K562 (cell line): Measurements from ENCODE around the gene IDH2. TPM values are rescaled to one million over a fixed set of nuclear protein-coding genes. Genes with fewer than 3 reads are reported as not detected.

Experiments
- ATAC-seq: fragments of 200-7000 bp; cut with Tn5 transposase; 3 replicates; pipeline ENCODE4 v1.9.1; 2020; ENCODE audit warnings: moderate library complexity
- BruUV-seq: library from RNA; stranded (reverse); fragments of 400-500 nt; replicated peaks from 2 replicates; lab custom pipeline; 2021; lab: Mats Ljungman, UMichigan
- CTCF ChIA-PET: fragments of 300-600 bp; formaldehyde crosslinking; extraction: SDS; loops from one replicate; lab custom pipeline; 2021; ENCODE audit warnings: low intra/inter-chr PET ratio; lab: Yijun Ruan, JAX
- POLR2A ChIA-PET: fragments of 300-600, 350-650 bp; sonication (Branson Sonifier 250); formaldehyde crosslinking; extraction: SDS; loops from one replicate; lab custom pipeline; 2021; ENCODE audit warnings: antibody characterized with exemption, inconsistent platforms; lab: Yijun Ruan, JAX
- DNase-seq, 4 experiments: peaks; one replicate each; pipeline versions ENCODE4 v3.0.0 to v3.0.0-alpha.2; 2011 to 2018; ENCODE audit warnings: low spot score in 3 of 4, mixed read lengths in 3 of 4; ENCODE audit errors: extremely low read depth in 1 of 4
- FAIRE-seq: peaks from 2 replicates; lab custom pipeline; 2011; peaks lifted over from hg19 to GRCh38; lab: Jason Lieb, UNC
- H2AFZ ChIP-seq: 2 replicates; pipeline ENCODE4 v1.6.0; 2011; ENCODE audit warnings: low read depth, low read length, control low read depth, inconsistent platforms
- H3K27ac ChIP-seq: fragments of 200-600 bp; 3 replicates; pipeline ENCODE4 v1.8.0; 2011; ENCODE audit warnings: low read depth, mild to moderate bottlenecking, control low read depth, inconsistent platforms, low read length, moderate library complexity, mixed read lengths; ENCODE audit errors: extremely low read depth
- H3K27me3 ChIP-seq, 2 experiments: fragments of 300-600 bp in 1 of 2; 2 replicates in 1 of 2; 3 replicates in 1 of 2; pipeline versions ENCODE4 v1.6.0 to v1.8.0; 2011; ENCODE audit warnings: inconsistent platforms in 2 of 2, low read length in 2 of 2, mild to moderate bottlenecking in 1 of 2, mixed read lengths in 1 of 2, moderate library complexity in 1 of 2; ENCODE audit not compliant: control insufficient read depth in 2 of 2, insufficient read depth in 2 of 2
- H3K36me3 ChIP-seq: fragments of 300-600 bp; 3 replicates; pipeline ENCODE4 v1.8.0; 2011; ENCODE audit warnings: mild to moderate bottlenecking, low read length, inconsistent platforms; ENCODE audit not compliant: control insufficient read depth, insufficient read depth
- H3K4me1 ChIP-seq, 2 experiments: fragments of 200-600 bp in 1 of 2; replicated peaks in 1 of 2; 2 replicates in 1 of 2; 3 replicates in 1 of 2; pipeline versions ENCODE4 v1.5.1 to v1.8.0; 2011; ENCODE audit warnings: inconsistent platforms in 2 of 2, low read length in 2 of 2, mild to moderate bottlenecking in 1 of 2, mixed read lengths in 1 of 2, moderate library complexity in 1 of 2; ENCODE audit not compliant: control insufficient read depth in 2 of 2, insufficient read depth in 2 of 2
- H3K4me2 ChIP-seq: 2 replicates; pipeline ENCODE4 v1.6.1; 2011; ENCODE audit warnings: low read length, control low read depth, inconsistent platforms, mixed read lengths; ENCODE audit not compliant: insufficient read depth
- H3K4me3 ChIP-seq: fragments of 200-600 bp; sonication (generic), shearing (Covaris generic); 2 replicates; pipeline ENCODE4 v1.5.1; 2016; ENCODE audit warnings: control low read depth, inconsistent platforms
- H3K79me2 ChIP-seq: fragments of 200-600 bp; 3 replicates; pipeline ENCODE4 v1.8.0; 2011; ENCODE audit warnings: low read length, inconsistent platforms; ENCODE audit not compliant: control insufficient read depth, insufficient read depth
- H3K9ac ChIP-seq, 2 experiments: 2 replicates each; pipeline versions ENCODE4 v1.6.0 to v1.6.1; 2011; ENCODE audit warnings: low read depth in 2 of 2, low read length in 2 of 2, control low read depth in 1 of 2, inconsistent platforms in 1 of 2, mild to moderate bottlenecking in 1 of 2, mixed read lengths in 1 of 2; ENCODE audit not compliant: insufficient read depth in 1 of 2
- H3K9me1 ChIP-seq: one replicate; pipeline ENCODE4 v1.6.0; 2011; ENCODE audit warnings: inconsistent platforms, mild to moderate bottlenecking, low read length, moderate library complexity; ENCODE audit not compliant: control insufficient read depth, insufficient read depth
- H3K9me3 ChIP-seq: replicated peaks from 2 replicates; pipeline ENCODE4 v1.5.1; 2011; ENCODE audit warnings: low read depth, low read length, inconsistent platforms; ENCODE audit not compliant: control insufficient read depth, insufficient read depth
- H4K20me1 ChIP-seq: replicated peaks from 2 replicates; pipeline ENCODE4 v1.6.1; 2011; ENCODE audit warnings: low read length, inconsistent platforms, mixed read lengths; ENCODE audit not compliant: control insufficient read depth, insufficient read depth
- CBFB ChIP-seq: sonication (generic); formaldehyde crosslinking; IDR thresholded peaks from 2 replicates; pipeline ENCODE4 v1.4.0; 2020; ENCODE audit warnings: mild to moderate bottlenecking, missing genetic modification reagents
- CBX1 ChIP-seq: sonication (generic); IDR thresholded peaks from 2 replicates; pipeline ENCODE4 v1.6.1; 2016; ENCODE audit warnings: antibody characterized with exemption, low read depth, mild to moderate bottlenecking
- ERF ChIP-seq: fragments of 450-650 bp; formaldehyde crosslinking; IDR thresholded peaks from 2 replicates; pipeline ENCODE4 v1.4.0; 2020; ENCODE audit warnings: mild to moderate bottlenecking, mixed read lengths
- FOXK1 ChIP-seq: sonication (generic); formaldehyde crosslinking; IDR thresholded peaks from 2 replicates; pipeline ENCODE4 v1.8.0; 2022; ENCODE audit warnings: missing genetic modification reagents, mild to moderate bottlenecking, borderline replicate concordance
- HDAC6 ChIP-seq: IDR thresholded peaks from 2 replicates; pipeline ENCODE4 v1.6.1; 2012; ENCODE audit warnings: low read depth, mild to moderate bottlenecking, control low read depth, inconsistent platforms, low read length, moderate library complexity
- L3MBTL2 ChIP-seq: fragments of 450-650 bp; IDR thresholded peaks from 2 replicates; pipeline ENCODE4 v1.6.1; 2016; ENCODE audit warnings: mild to moderate bottlenecking, moderate library complexity
- LEF1 ChIP-seq: fragments of 450-650 bp; IDR thresholded peaks from 2 replicates; pipeline ENCODE4 v1.6.1; 2016; ENCODE audit warnings: mild to moderate bottlenecking
- MAZ ChIP-seq, 2 experiments: fragments of 450-650 bp in 1 of 2; sonication (generic) in 1 of 2; formaldehyde crosslinking; IDR thresholded peaks in 1 of 2; conservative IDR thresholded peaks in 1 of 2; 2 replicates each; pipeline versions ENCODE4 v1.4.0 to v1.5.0; 2020; ENCODE audit warnings: mild to moderate bottlenecking in 1 of 2, missing genetic modification reagents in 1 of 2
- MITF ChIP-seq: IDR thresholded peaks from 2 replicates; pipeline ENCODE4 v1.6.1; 2014; ENCODE audit warnings: antibody characterized with exemption
- MNT ChIP-seq, 2 experiments: fragments of 450-650 bp; conservative IDR thresholded peaks; 2 replicates each; pipeline ENCODE4 v1.6.1; 2017; ENCODE audit warnings: mild to moderate bottlenecking in 2 of 2, moderate library complexity in 2 of 2
- NFIC ChIP-seq: fragments of 450-650 bp; IDR thresholded peaks from 2 replicates; pipeline ENCODE4 v1.6.1; 2017; ENCODE audit warnings: mild to moderate bottlenecking, inconsistent platforms
- NRF1 ChIP-seq, 2 experiments: fragments of 450-650 bp; IDR thresholded peaks in 1 of 2; conservative IDR thresholded peaks in 1 of 2; 2 replicates each; pipeline ENCODE4 v1.6.1; 2014; ENCODE audit warnings: mild to moderate bottlenecking in 2 of 2
- POU5F1 ChIP-seq: fragments of 150-350 bp; IDR thresholded peaks from 2 replicates; pipeline ENCODE4 v1.6.1; 2014; ENCODE audit warnings: borderline replicate concordance, low read length, low read depth, mild to moderate bottlenecking; ENCODE audit not compliant: partially characterized antibody
- TBP ChIP-seq: optimal IDR thresholded peaks from 2 replicates; pipeline ENCODE3; 2011; ENCODE audit warnings: low read depth, low read length, improper control_type of control experiment
- TEAD2 ChIP-seq: fragments of 450-650 bp; IDR thresholded peaks from 2 replicates; pipeline ENCODE4 v1.6.1; 2016; ENCODE audit warnings: missing genetic modification characterization, control low read depth, missing compliant biosample characterization
- ZNF282 ChIP-seq: sonication (generic); formaldehyde crosslinking; IDR thresholded peaks from 2 replicates; pipeline ENCODE4 v1.8.1; 2023; ENCODE audit warnings: missing genetic modification reagents
- ZNF766 ChIP-seq: fragments of 200-800 bp; sonication (Bioruptor generic); conservative IDR thresholded peaks from 2 replicates; pipeline ENCODE4 v1.6.1; 2016; ENCODE audit warnings: missing genetic modification characterization, missing compliant biosample characterization
- WGBS: fragments of 100-300 bp; shearing (Covaris generic); methylation state at CpG from one replicate; pipeline ENCODE4 v1.1.6; 2016; ENCODE audit warnings: low coverage, mixed read lengths; ENCODE audit not compliant: insufficient coverage; ENCODE audit errors: missing lambda C conversion rate; 5-methylcytosine and 5-hydroxymethylcytosine counted together
- in situ Hi-C: fragments of 300-500 bp; cut with MboI; formaldehyde crosslinking; loops from 4 replicates; pipeline ENCODE4 v1.15.0; 2018; ENCODE audit warnings: inconsistent platforms, mixed read lengths
- intact Hi-C: fragments of 100-400 bp; cut with micrococcal nuclease; formaldehyde crosslinking; loops from 2 replicates; pipeline ENCODE4 v1.14.2; 2022
- polyA plus RNA-seq, 8 experiments: library from polyadenylated mRNA; depleted of rRNA in 4 of 8; stranded (reverse) in 5 of 8; unstranded in 3 of 8; fragments of >200 nt; fragmentation: Nextera tagmentation in 2 of 8; fragmentation: Illumina TruSeq in 1 of 8; extraction: Ambion mirVana in 2 of 8; extraction: Trizol in 1 of 8; gene quantifications; 2 replicates each; pipeline versions ENCODE4 v1.2.1 to v1.2.3, GENCODE V29; 2011 to 2014; ENCODE audit warnings: inconsistent platforms in 1 of 8, missing spikeins in 1 of 8
- total RNA-seq, 7 experiments: library from RNA; depleted of rRNA in 6 of 7; stranded (reverse); fragments of >200 nt in 6 of 7; fragmentation: Illumina TruSeq in 2 of 7; extraction: Trizol in 2 of 7; gene quantifications; 2 replicates each; pipeline versions ENCODE4 v1.2.1 to v1.2.3, GENCODE V29; 2011 to 2021; ENCODE audit warnings: low replicate concordance in 1 of 7
- TF ChIP-seq, protein P1 (sequence below), 2 experiments: fragments of 450-650 bp in 1 of 2; sonication (generic) in 1 of 2; formaldehyde crosslinking in 1 of 2; IDR thresholded peaks in 1 of 2; conservative IDR thresholded peaks in 1 of 2; 2 replicates each; pipeline versions ENCODE4 v1.6.1 to v1.8.1; 2016 to 2023; ENCODE audit warnings: mild to moderate bottlenecking in 2 of 2, moderate library complexity in 2 of 2, inconsistent platforms in 1 of 2, missing genetic modification reagents in 1 of 2

The IDH2 gene
- total and polyA plus RNA-seq, 9 of the 15 experiments (the other 6 are each of a cell fraction or from before 2014, with no cell fraction given), result 0.70 to 99.9 (median 59.2) TPM

DNA sequence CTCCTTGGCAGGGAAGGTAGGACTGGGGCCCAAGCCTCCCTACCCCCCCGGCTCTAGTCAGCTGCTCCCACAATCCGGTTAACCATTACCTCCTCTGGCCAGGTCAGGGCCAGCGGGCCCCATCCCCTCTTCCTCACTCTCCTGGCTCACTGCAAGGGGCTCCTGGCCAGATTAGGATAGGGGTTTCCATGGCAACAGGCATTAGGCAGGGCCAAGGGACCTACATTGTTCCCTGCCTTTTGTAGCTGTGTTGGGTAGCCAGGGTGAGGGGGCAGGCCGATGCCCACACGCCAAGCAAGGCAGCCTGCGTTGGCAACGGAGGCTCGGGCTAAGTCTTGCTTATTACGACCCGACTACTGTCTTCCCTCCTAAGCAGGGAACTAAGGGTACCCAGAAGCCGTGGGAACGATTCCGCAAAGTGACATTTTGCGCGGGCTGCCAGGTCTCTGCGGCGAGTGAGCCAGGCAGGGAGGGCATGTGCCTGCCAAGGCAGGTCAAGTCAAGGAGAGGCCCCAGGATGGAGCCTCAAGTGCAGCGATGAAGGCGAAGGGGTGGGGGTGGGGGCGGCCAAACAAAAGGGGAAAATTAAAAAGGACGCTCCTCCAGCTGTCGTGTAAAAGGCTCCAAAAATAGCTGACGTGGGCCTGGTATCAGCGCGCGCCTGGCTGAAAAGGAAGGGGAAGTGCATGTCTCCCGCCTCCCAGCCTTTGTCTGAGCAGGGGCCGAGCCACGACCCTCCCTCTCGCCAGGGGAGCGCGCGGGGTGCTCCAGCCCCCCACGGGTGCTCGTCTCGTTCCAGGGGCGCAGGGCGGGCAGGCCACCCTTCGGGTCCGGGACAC, 919 bp downstream of the IDH2 start:
- peak; percentile 36 for ATAC-seq
- intact Hi-C loops, result no loop called here
- FAIRE-seq, result no peak
- Histone ChIP-seq H2AFZ (peak overlapping the region; percentile 83), H4K20me1 (peaks cover 6% of the 10 kb centered on the region; the same call in 1 of the 2 replicates), H3K4me1 (peaks cover 30 to 51% of the 10 kb centered on the region in 2 experiments; a peak in 4 of 5 replicates), H3K4me3 (peak overlapping the region; percentile 87), H3K9me1 (peaks cover 3% of the 10 kb centered on the region), H3K27ac (peak overlapping the region; percentile 85), H3K36me3 (no peaks in the 10 kb centered on the region), H3K27me3 (no peaks in the 10 kb centered on the region), H3K9ac (peak overlapping the region; percentile 83 to 95), H3K4me2 (peak overlapping the region; percentile 83), H3K9me3 (no peaks in the 10 kb centered on the region), H3K79me2 (peaks cover 22% of the 10 kb centered on the region)
- BruUV-seq, result TSS peak; percentile 59
- in situ Hi-C loops, result no loop called here
- ChIA-PET POLR2A (interaction anchor here (0.8 to 1.8 kb wide), 6 partner anchors 10 to 83 kb away, joined by 3 to 4 read pairs (median 3); no protein-coding TSS in a partner anchor), CTCF (no interaction called here)
- 35% methylated on average over 32 of the region's 40 CpGs for WGBS
- DNase-seq, result peak in 3 of 4 experiments; percentile 33 to 64 (median 38)
- TF ChIP-seq LEF1 (no peak), NFIC (no peak), HDAC6 (no peak), POU5F1 (no peak), FOXK1 (CRISPR knock-in tag) (peak; percentile 78; the same call in 1 of the 2 replicates), CBX1 (no peak), L3MBTL2 (peak; percentile 62; the same call in 1 of the 2 replicates), ZNF766 (CRISPR knock-in tag) (no peak), NRF1 (conservative IDR thresholded peaks at IDR 0.05 in 1 of 2, IDR thresholded peaks at IDR 0.05 in 1 of 2) (peak in 1 of 2 experiments; percentile 24; a peak in 1 of 4 replicates), MAZ (CRISPR knock-in tag; conservative IDR thresholded peaks at IDR 0.05 in 1 of 2, IDR thresholded peaks at IDR 0.05 in 1 of 2) (no peak), MITF (no peak), CBFB (CRISPR knock-in tag) (no peak), ZNF282 (no peak), TBP (no peak), ERF (CRISPR knock-in tag) (no peak), TEAD2 (tag) (no peak), MNT (conservative IDR thresholded peaks at IDR 0.05) (0 out of 4 replicates have a peak, but pooled peaks of 1 of the 2 experiments have one; percentile 31)
- TF ChIP-seq, protein P1, sequence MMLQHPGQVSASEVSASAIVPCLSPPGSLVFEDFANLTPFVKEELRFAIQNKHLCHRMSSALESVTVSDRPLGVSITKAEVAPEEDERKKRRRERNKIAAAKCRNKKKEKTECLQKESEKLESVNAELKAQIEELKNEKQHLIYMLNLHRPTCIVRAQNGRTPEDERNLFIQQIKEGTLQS (IDR thresholded peaks at IDR 0.05), result no peak
- TF ChIP-seq, protein P1 (CRISPR knock-in tag; conservative IDR thresholded peaks at IDR 0.05), result no peak
